Prostate gland (tissue), 2 donors: ENCODE results near the gene TMEM120B. TPM values are rescaled to one million over a fixed set of nuclear protein-coding genes. Genes with fewer than 3 reads are reported as not detected.
"Not testable (repeated sequence)": the region's sequence is repeated elsewhere in the genome, so short reads cannot be mapped to it uniquely, and the experiment has no call there.

Experiments used
- DNase-seq: peaks from one replicate; pipeline ENCODE4 v3.0.0-alpha.2; 2019; ENCODE audit warnings: low spot score
- H3K27ac ChIP-seq, 2 donors: fragments of 200-600 bp; sonication (generic); 2 replicates each; pipeline ENCODE4 v1.5.1; 2017 to 2019
- H3K27me3 ChIP-seq: fragments of 200-600 bp; sonication (generic); replicated peaks from 2 replicates; pipeline ENCODE4 v1.5.1; 2019; ENCODE audit not compliant: insufficient read depth
- H3K36me3 ChIP-seq, 2 donors: fragments of 200-600 bp; sonication (generic); 1 replicate in 1 of 2; 2 replicates in 1 of 2; pipeline versions ENCODE4 v1.5.1 to v1.8.1; 2017 to 2019
- H3K4me1 ChIP-seq: fragments of 200-600 bp; sonication (generic); replicated peaks from 2 replicates; pipeline ENCODE4 v1.5.1; 2019
- H3K4me3 ChIP-seq, 2 donors: fragments of 200-600 bp; sonication (generic); 2 replicates each; pipeline ENCODE4 v1.5.1; 2017 to 2019
- H3K9me3 ChIP-seq: fragments of 200-600 bp; sonication (generic); 2 replicates; pipeline ENCODE4 v1.5.1; 2017
- POLR2A ChIP-seq: fragments of 450-650 bp; IDR thresholded peaks from one replicate; pipeline ENCODE4 v1.6.1; 2016; ENCODE audit warnings: antibody characterized with exemption, mild to moderate bottlenecking
- POLR2AphosphoS5 ChIP-seq: sonication (generic); formaldehyde crosslinking; IDR thresholded peaks from one replicate; pipeline ENCODE4 v1.6.1; 2017; ENCODE audit warnings: antibody characterized with exemption
- WGBS: methylation state at CpG from one replicate; pipeline ENCODE4 v1.1.5; 2018; 5-methylcytosine and 5-hydroxymethylcytosine counted together
- intact Hi-C: fragments of 100-400 bp; cut with DNase I; formaldehyde crosslinking; loops from one replicate; pipeline ENCODE4 v1.14.2; 2022
- total RNA-seq, 2 donors: library from RNA; depleted of rRNA; stranded (reverse); fragments of >200 nt; gene quantifications; one replicate each; pipeline ENCODE4 v1.1.0, GENCODE V29; 2016
- TF ChIP-seq, protein P1 (sequence below), 4 experiments: fragments of 200-600 bp in 2 of 4; fragments of 450-650 bp in 2 of 4; sonication (generic) in 2 of 4; IDR thresholded peaks; 1 replicate in 3 of 4; 2 replicates in 1 of 4; pipeline ENCODE4 v1.5.1; 2016 to 2019; ENCODE audit warnings: antibody characterized with exemption in 4 of 4, mild to moderate bottlenecking in 2 of 4, moderate library complexity in 2 of 4

The TMEM120B gene
- total RNA-seq, 2 donors from 2014 or later: 9.5 to 12.2 TPM

DNA sequence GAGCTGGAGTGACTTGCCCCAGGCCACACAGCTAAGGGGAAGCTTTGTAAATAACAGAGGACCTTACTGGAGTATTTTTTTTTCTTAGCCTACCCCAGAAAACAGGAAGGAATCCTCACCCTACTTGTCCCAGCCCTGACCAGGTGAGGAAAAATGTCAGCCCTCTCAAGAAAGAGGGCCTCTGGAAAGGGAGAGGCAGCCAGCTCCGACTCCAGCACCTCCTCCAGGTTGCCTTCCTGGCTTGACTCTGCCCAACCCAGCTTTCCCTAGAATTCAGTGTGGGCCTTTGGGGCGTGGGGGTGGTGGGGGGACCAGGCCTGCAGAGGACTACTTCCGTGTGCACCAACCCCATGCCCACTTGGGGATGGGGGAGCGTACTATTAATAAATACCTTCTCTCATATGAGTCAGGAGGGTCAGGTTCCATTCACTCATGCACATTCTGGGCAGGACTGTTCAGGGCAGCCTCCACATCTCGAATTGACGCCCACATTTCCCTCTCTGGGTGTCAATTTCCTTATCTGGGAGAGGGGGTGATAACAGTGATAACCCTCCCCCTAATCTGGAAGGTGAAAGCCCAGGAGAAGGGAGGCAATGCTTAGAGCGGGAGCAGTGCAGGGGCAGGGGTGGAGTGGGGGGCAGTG lies 75.7 kb downstream of the TMEM120B start:
- DNase-seq: no peak
- H3K36me3 ChIP-seq: no peaks in the 10 kb centered on the region
- intact Hi-C loops: no loop called here
- H3K27me3 ChIP-seq: no peaks in the 10 kb centered on the region
- TF ChIP-seq POLR2A: no peak
- TF ChIP-seq, protein P1, sequence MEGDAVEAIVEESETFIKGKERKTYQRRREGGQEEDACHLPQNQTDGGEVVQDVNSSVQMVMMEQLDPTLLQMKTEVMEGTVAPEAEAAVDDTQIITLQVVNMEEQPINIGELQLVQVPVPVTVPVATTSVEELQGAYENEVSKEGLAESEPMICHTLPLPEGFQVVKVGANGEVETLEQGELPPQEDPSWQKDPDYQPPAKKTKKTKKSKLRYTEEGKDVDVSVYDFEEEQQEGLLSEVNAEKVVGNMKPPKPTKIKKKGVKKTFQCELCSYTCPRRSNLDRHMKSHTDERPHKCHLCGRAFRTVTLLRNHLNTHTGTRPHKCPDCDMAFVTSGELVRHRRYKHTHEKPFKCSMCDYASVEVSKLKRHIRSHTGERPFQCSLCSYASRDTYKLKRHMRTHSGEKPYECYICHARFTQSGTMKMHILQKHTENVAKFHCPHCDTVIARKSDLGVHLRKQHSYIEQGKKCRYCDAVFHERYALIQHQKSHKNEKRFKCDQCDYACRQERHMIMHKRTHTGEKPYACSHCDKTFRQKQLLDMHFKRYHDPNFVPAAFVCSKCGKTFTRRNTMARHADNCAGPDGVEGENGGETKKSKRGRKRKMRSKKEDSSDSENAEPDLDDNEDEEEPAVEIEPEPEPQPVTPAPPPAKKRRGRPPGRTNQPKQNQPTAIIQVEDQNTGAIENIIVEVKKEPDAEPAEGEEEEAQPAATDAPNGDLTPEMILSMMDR (IDR thresholded peaks at IDR 0.05): no peak
- TF ChIP-seq POLR2AphosphoS5: no peak
- no peaks in the 10 kb centered on the region for H3K9me3 ChIP-seq
- no peak overlapping the region for H3K27ac ChIP-seq
- H3K4me1 ChIP-seq: no peaks in the 10 kb centered on the region
- no peak overlapping the region for H3K4me3 ChIP-seq
- 84% methylated on average over 7 of the region's 7 CpGs for WGBS

DNA sequence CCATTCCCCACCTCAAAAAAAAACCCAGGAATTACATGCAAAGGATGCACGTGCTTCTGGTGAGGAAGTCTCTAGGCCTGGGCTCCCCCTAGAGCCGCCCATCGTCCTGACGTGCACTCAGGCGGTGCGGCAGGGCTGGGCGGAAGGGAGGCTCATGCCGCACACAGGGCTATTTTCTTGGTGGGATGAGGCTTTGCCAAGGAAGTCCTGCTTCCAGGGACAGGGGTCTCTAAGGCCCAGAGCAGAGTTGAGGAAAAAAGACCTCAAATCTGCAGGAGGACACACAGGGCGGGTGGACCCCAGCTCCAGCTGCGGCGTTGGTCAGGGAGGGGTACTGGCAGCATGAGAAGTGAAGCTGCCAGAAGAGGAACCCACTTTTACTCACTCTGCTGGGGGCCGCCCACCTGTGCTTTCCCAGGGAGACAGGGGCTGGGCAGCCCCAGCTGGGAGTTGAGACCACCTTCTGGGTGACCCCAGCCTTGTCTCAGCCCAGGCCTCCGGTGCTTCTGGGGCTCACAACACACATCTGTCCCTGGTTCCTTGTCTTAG lies 76.8 kb downstream of the TMEM120B start:
- Histone ChIP-seq H3K9me3 (no peaks in the 10 kb centered on the region), H3K27me3 (no peaks in the 10 kb centered on the region), H3K4me1 (peaks cover under 1% of the 10 kb centered on the region), H3K4me3 (no peak overlapping the region), H3K27ac (no peak overlapping the region), H3K36me3 (no peaks in the 10 kb centered on the region)
- DNase-seq: no peak
- 85% methylated on average over 12 of the region's 13 CpGs for WGBS
- intact Hi-C loops: no loop called here
- TF ChIP-seq POLR2A: no peak

DNA sequence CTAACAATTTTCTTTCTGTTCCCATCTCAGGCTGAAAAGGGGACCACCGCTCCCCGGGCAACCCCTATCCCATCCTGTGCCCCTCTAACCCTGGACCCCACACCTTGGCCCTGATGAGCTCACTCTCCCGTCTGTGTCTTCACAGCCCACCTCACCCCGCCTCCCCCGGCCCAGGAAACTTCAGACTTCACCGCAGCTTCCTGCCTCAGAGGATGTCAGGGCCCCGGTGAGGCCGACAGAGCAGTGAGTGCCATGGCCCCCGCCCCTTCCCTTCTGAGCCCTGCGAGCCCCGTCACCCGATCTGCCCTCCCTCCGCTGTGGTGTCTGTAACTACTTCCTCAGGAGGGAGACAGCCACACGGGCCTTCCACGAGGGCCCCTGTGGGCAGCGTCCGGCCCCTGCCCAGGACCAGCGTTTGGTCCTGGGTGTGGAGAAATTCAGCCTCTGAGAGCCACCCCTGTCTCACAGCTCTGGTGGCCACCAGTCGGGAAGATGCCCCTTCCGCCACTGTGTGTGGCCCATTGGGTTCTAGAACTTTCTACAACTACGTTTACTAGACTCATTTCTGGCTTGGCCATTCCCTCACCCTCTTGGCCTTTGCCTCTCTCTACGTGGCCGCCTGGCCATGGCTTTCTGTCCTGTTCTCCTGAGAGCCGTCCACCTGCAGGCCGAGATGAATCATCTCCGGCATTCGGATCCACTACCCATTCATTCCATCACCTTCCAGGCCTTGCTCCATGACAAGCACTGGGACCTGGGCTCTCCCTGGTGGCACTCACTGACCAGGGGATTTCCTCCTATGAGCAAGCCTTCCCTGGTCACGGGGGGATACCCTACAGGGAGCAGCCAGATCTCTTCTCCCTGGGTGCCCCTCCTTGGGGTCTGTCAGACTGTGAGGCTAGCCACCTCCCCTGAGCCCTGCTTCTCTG lies 77.5 kb downstream of the TMEM120B start:
- TF ChIP-seq, protein P1 (IDR thresholded peaks at IDR 0.05): no peak
- no peak for TF ChIP-seq POLR2A
- no peak for TF ChIP-seq POLR2AphosphoS5
- Histone ChIP-seq H3K9me3 (no peaks in the 10 kb centered on the region), H3K27ac (no peak overlapping the region), H3K4me1 (peaks cover 8% of the 10 kb centered on the region), H3K27me3 (no peaks in the 10 kb centered on the region), H3K36me3 (no peaks in the 10 kb centered on the region), H3K4me3 (no peak overlapping the region)
- intact Hi-C loops: loop anchor here (5.0 kb wide), 1 partner anchor 93 kb away; no protein-coding TSS in a partner anchor
- 64% methylated on average over 28 of the region's 28 CpGs for WGBS
- DNase-seq: no peak

DNA sequence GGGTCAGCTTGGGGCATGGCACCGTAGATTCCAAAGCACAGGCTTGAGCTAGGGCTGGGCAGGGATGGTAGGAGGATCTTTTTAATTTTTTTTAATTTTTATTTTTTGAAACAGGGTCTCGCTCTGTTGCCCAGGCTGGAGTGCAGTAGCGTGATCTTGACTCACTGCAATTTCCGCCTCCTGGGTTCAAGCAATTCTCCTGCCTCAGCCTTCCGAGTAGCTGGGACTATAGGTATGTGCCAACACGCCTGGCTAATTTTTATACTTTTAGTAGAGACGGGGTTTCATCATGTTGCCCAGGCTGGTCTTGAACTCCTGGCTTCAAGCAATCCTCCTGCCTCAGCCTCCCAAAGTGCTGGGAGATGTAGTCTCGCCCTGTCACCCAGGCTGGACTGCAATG lies 78.2 kb downstream of the TMEM120B start:
- H3K4me1 ChIP-seq: peaks cover 13% of the 10 kb centered on the region
- intact Hi-C loops: loop anchor here (5.0 kb wide), 1 partner anchor 93 kb away; no protein-coding TSS in a partner anchor

DNA sequence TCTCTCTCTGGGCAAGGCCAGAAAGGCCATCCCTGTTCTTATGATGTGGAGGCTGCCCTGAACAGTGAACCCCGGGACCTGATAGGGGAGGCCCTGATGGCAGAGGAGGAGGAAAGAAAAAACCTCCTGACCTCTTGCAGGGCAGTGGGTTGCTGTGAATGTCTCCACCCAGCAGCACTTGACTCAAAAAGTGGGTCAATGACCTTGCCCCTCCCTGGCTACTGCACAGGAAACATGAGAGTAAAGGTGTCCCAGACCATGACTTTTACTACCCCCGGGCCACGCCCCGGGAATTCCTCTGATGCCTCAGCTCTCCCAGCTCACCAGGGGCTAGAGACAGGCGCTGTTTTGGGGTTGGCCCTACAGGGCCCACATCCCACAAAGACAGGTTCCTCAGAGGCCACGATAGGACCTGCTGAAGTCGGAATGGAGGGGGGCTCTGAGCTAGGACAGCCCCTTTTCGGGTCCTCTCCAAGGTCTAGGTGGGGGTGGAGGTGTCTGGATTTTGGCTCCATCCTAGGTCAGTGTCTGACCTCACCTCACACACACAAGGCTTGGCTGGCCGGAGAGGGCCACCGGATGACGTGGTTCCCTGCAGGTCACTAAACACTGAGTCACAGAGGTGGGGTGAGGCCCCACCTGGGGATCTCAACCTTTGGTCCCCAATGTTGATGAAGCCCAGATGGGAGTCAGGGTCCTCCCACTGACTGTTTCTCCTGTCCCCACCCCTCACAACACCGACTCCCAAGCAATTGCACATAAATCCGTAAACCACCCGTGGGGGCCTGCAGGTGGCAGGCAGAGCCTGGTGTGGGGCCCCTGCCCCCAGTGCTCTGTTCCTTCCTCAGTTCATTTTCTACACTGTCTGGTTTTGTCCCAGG lies 79.4 kb downstream of the TMEM120B start:
- peaks cover 22% of the 10 kb centered on the region for H3K4me1 ChIP-seq

More for the DNA sequence above, 78.2 kb downstream of the TMEM120B start:
- not testable (repeated sequence) for H3K4me3 ChIP-seq, H3K27me3 ChIP-seq, H3K36me3 ChIP-seq, DNase-seq, H3K9me3 ChIP-seq, H3K27ac ChIP-seq
- 97% methylated on average over 8 of the region's 8 CpGs for WGBS

More for the DNA sequence above, 79.4 kb downstream of the TMEM120B start:
- H3K27me3 ChIP-seq: no peaks in the 10 kb centered on the region
- no peak overlapping the region for H3K4me3 ChIP-seq
- DNase-seq: no peak
- TF ChIP-seq POLR2A (no peak), POLR2AphosphoS5 (no peak)
- TF ChIP-seq, protein P1 (IDR thresholded peaks at IDR 0.05): no peak
- 76% methylated on average over 13 of the region's 14 CpGs for WGBS
- intact Hi-C loops: loop anchor here (5.0 kb wide), 1 partner anchor 95 kb away; no protein-coding TSS in a partner anchor
- no peak overlapping the region for H3K27ac ChIP-seq
- H3K9me3 ChIP-seq: no peaks in the 10 kb centered on the region
- no peaks in the 10 kb centered on the region for H3K36me3 ChIP-seq
